K562 (cell line): ENCODE measurements around the gene NOPCHAP1. TPM values are rescaled to one million over a fixed set of nuclear protein-coding genes. Genes with fewer than 3 reads are reported as not detected.

Experiments
- CBX2 ChIP-seq: fragments of 200-600 bp; sonication (generic); IDR thresholded peaks from one replicate; pipeline ENCODE4 v1.6.1; 2012; ENCODE audit warnings: mild to moderate bottlenecking, low read length, inconsistent platforms; ENCODE audit not compliant: insufficient read depth, poor library complexity, severe bottlenecking
- CXXC5 ChIP-seq: fragments of 250-450 bp; sonication (Bioruptor Pico); IDR thresholded peaks from 2 replicates; pipeline ENCODE4 v1.8.0; 2022; ENCODE audit warnings: inconsistent platforms, mild to moderate bottlenecking, moderate library complexity
- ERF ChIP-seq: fragments of 450-650 bp; formaldehyde crosslinking; IDR thresholded peaks from 2 replicates; pipeline ENCODE4 v1.4.0; 2020; ENCODE audit warnings: mild to moderate bottlenecking, mixed read lengths
- HCFC1 ChIP-seq: IDR thresholded peaks from 2 replicates; pipeline ENCODE4 v1.6.1; 2012; ENCODE audit warnings: low read depth, low read length, improper control_type of control experiment
- HSF4 ChIP-seq: fragments of 250-450 bp; sonication (Bioruptor Pico); IDR thresholded peaks from 2 replicates; pipeline ENCODE4 v2.1.2; 2022; ENCODE audit warnings: mild to moderate bottlenecking, moderate library complexity, borderline replicate concordance
- JUN ChIP-seq, 2 experiments: sonication (generic) in 1 of 2; formaldehyde crosslinking in 1 of 2; IDR thresholded peaks; 2 replicates each; pipeline versions ENCODE4 v1.6.1 to v1.8.0; 2012 to 2022; ENCODE audit warnings: borderline replicate concordance in 2 of 2, mild to moderate bottlenecking in 2 of 2, improper control_type of control experiment in 1 of 2, low read depth in 1 of 2, low read length in 1 of 2, missing genetic modification reagents in 1 of 2
- MYBL2 ChIP-seq, 2 experiments: fragments of 450-650 bp in 1 of 2; sonication (generic) in 1 of 2; formaldehyde crosslinking in 1 of 2; IDR thresholded peaks; 2 replicates each; pipeline versions ENCODE4 v1.6.1 to v1.8.1; 2017 to 2022; ENCODE audit warnings: borderline replicate concordance in 1 of 2, inconsistent platforms in 1 of 2, low read depth in 1 of 2, mild to moderate bottlenecking in 1 of 2, missing genetic modification reagents in 1 of 2, moderate library complexity in 1 of 2
- MYNN ChIP-seq, 2 experiments: sonication (generic); formaldehyde crosslinking in 1 of 2; IDR thresholded peaks; 2 replicates each; pipeline versions ENCODE4 v1.5.0 to v1.6.1; 2016 to 2020; ENCODE audit warnings: antibody characterized with exemption in 1 of 2, missing genetic modification reagents in 1 of 2
- POLR2G ChIP-seq: fragments of 200-400 bp; formaldehyde crosslinking; IDR thresholded peaks from 2 replicates; pipeline ENCODE4 v1.6.1; 2017; ENCODE audit warnings: low read depth, mild to moderate bottlenecking, antibody characterized with exemption, low read length, moderate library complexity
- RFX1 ChIP-seq: fragments of 450-650 bp; IDR thresholded peaks from 2 replicates; pipeline ENCODE4 v1.6.1; 2016; ENCODE audit warnings: mild to moderate bottlenecking, moderate library complexity
- SFPQ ChIP-seq: fragments of 200-400 bp; formaldehyde crosslinking; IDR thresholded peaks from 2 replicates; pipeline ENCODE4 v1.6.1; 2017; ENCODE audit warnings: mild to moderate bottlenecking, low read depth, low read length, moderate library complexity
- TAF1 ChIP-seq: IDR thresholded peaks from 2 replicates; pipeline ENCODE4 v1.6.1; 2011; ENCODE audit warnings: mild to moderate bottlenecking, low read length, moderate library complexity; ENCODE audit not compliant: insufficient read depth, control insufficient read depth, severe bottlenecking; ENCODE audit errors: extremely low read depth
- TCFL5 ChIP-seq: fragments of 250-450 bp; sonication (Bioruptor Pico); conservative IDR thresholded peaks from 2 replicates; pipeline ENCODE4 v1.6.1; 2021; ENCODE audit warnings: mild to moderate bottlenecking, moderate library complexity, matching md5 sums
- THRB ChIP-seq: fragments of 450-650 bp; formaldehyde crosslinking; conservative IDR thresholded peaks from 2 replicates; pipeline ENCODE4 v1.4.0; 2022; ENCODE audit warnings: mild to moderate bottlenecking, missing genetic modification characterization
- TRIM25 ChIP-seq: fragments of 450-650 bp; IDR thresholded peaks from 2 replicates; pipeline ENCODE4 v1.7.0; 2016; ENCODE audit warnings: borderline replicate concordance
- ZFX ChIP-seq: sonication (generic); formaldehyde crosslinking; IDR thresholded peaks from 2 replicates; pipeline ENCODE4 v1.8.0; 2022; ENCODE audit warnings: mild to moderate bottlenecking, missing genetic modification reagents, moderate library complexity
- ZKSCAN8 ChIP-seq: fragments of 200-800 bp; sonication (Bioruptor generic); IDR thresholded peaks from 2 replicates; pipeline ENCODE4 v1.6.1; 2016; ENCODE audit warnings: missing genetic modification characterization, missing compliant biosample characterization
- ZNF436 ChIP-seq: fragments of 250-450, 450-650 bp; sonication (Bioruptor Pico); formaldehyde crosslinking; IDR thresholded peaks from 2 replicates; pipeline ENCODE4 v1.7.0; 2020; ENCODE audit warnings: mild to moderate bottlenecking
- polyA plus RNA-seq, 8 experiments: library from polyadenylated mRNA; depleted of rRNA in 4 of 8; stranded (reverse) in 5 of 8; unstranded in 3 of 8; fragments of >200 nt; fragmentation: Nextera tagmentation in 2 of 8; fragmentation: Illumina TruSeq in 1 of 8; extraction: Ambion mirVana in 2 of 8; extraction: Trizol in 1 of 8; gene quantifications; 2 replicates each; pipeline versions ENCODE4 v1.2.1 to v1.2.3, GENCODE V29; 2011 to 2014; ENCODE audit warnings: inconsistent platforms in 1 of 8, missing spikeins in 1 of 8
- total RNA-seq, 7 experiments: library from RNA; depleted of rRNA in 6 of 7; stranded (reverse); fragments of >200 nt in 6 of 7; fragmentation: Illumina TruSeq in 2 of 7; extraction: Trizol in 2 of 7; gene quantifications; 2 replicates each; pipeline versions ENCODE4 v1.2.1 to v1.2.3, GENCODE V29; 2011 to 2021; ENCODE audit warnings: low replicate concordance in 1 of 7
- TF ChIP-seq, protein P1 (sequence below): sonication (generic); formaldehyde crosslinking; IDR thresholded peaks from 2 replicates; pipeline ENCODE4 v1.9.0; 2022; ENCODE audit warnings: mild to moderate bottlenecking, missing genetic modification reagents

Gene NOPCHAP1
- total and polyA plus RNA-seq, 9 of the 15 experiments (the other 6 are each of a cell fraction or from before 2014, with no cell fraction given): 19.4 to 108 (median 33.4) TPM

DNA sequence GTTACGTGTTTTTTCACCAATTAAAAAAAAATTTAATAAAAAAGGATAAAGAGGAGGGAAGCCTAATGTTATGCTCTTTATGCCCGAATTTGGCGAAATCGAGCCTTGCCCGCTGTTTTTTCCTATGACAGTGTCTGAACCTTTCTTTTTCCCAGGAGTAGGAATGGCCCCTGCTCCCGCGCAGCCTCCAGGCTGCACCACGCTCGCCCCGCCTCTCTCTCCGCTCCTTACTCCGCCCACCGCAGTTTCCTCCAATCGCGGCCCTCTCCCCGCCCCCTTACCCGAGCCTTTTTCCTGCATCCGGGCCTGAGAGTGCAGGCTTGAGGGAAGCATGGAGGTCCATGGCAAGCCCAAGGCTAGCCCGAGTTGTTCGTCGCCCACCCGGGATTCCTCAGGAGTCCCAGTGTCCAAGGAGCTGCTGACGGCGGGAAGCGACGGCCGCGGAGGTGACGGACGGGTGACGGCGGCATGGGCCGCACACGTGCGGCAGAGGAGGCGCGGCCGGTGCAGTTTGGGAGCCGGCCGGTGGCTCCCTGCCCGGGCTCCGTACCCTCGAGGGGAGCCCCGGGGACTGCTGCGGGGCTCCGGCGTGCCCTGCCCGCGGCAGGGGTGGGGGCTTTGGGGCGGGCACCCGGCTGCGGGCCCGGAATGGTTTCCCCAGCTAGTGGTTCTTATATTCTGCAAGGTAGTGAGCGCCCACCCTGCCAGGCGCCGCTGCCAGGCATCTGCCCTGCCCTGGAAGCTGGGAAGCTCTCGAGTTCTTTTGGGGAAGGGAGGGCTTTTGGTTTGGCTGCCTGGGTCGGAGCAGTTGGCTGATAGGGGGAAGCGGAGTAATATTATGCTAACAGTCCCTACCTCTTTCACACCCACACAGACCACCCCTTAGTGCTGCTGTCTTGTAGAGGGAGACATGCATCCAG lies at the start of gene NOPCHAP1 (continued):
- TF ChIP-seq CBX2 (no peak), HSF4 (CRISPR knock-in tag) (no peak), TAF1 (peak; percentile 68), CXXC5 (CRISPR knock-in tag) (peak; percentile 57; the same call in 1 of the 2 replicates), THRB (CRISPR knock-in tag) (no peak), ZFX (CRISPR knock-in tag) (peak; percentile 67), ZNF436 (no peak), SFPQ (no peak), MYBL2 (IDR thresholded peaks at IDR 0.05; ENCODE audit: low read depth) (no peak), MYBL2 (CRISPR knock-in tag; IDR thresholded peaks at IDR 0.05; ENCODE audit: borderline replicate concordance) (no peak), HCFC1 (peak; percentile 20; the same call in 1 of the 2 replicates), RFX1 (no peak), MYNN (IDR thresholded peaks at IDR 0.05) (no peak), MYNN (CRISPR knock-in tag; IDR thresholded peaks at IDR 0.05) (no peak), ERF (CRISPR knock-in tag) (0 out of 2 replicates have a peak, but pooled peaks have one; percentile 70), TCFL5 (CRISPR knock-in tag) (no peak), POLR2G (peak; percentile 94), TRIM25 (no peak), ZKSCAN8 (CRISPR knock-in tag) (no peak), JUN (IDR thresholded peaks at IDR 0.05; ENCODE audit: borderline replicate concordance, low read depth, low read length) (no peak), JUN (CRISPR knock-in tag; IDR thresholded peaks at IDR 0.05; ENCODE audit: borderline replicate concordance) (no peak)
- TF ChIP-seq, protein P1, sequence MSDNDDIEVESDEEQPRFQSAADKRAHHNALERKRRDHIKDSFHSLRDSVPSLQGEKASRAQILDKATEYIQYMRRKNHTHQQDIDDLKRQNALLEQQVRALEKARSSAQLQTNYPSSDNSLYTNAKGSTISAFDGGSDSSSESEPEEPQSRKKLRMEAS (CRISPR knock-in tag): peak; percentile 94
